ENCODE results near the gene OR11H7.
"Not testable (repeated sequence)": the region's sequence is repeated elsewhere in the genome, so short reads cannot be mapped to it uniquely, and the experiment has no call there.

The OR11H7 gene

GRCh38 chr14:20228681-20229080 is at the start of gene OR11H7:
Gene OR11H7 (plus strand): TSS chr14:20228981.
- no peak for DNase-seq (ENCODE audit: low read depth in 1 of 2, low spot score in 1 of 2)

- no peak for DNase-seq (ENCODE audit: low read depth in 1 of 2, low spot score in 1 of 2)
These were observed 49.6 kb upstream of the OR11H7 start for GRCh38 chr14:20179218-20179617.

GRCh38 chr14:20179880-20180279 is 48.9 kb upstream of the OR11H7 start:
- DNase-seq (ENCODE audit: low read depth in 1 of 2, low spot score in 1 of 2) = no peak

- no peak for DNase-seq (ENCODE audit: low read depth in 1 of 2, low spot score in 1 of 2)
These were observed 48.3 kb upstream of the OR11H7 start for GRCh38 chr14:20180486-20180885.

- DNase-seq (ENCODE audit: low read depth in 1 of 2, low spot score in 1 of 2) = no peak
These were observed 44.6 kb upstream of the OR11H7 start for GRCh38 chr14:20184181-20184580.

- DNase-seq (ENCODE audit: low read depth in 1 of 2, low spot score in 1 of 2) = no peak
These were observed 38.2 kb upstream of the OR11H7 start, which contains the start of gene OR11G2 for GRCh38 chr14:20190596-20190995. Gene OR11G2 (plus strand): TSS chr14:20190896. CDS start chr14:20197438, 6,542 bp downstream.

GRCh38 chr14:20191396-20191795 is 37.4 kb upstream of the OR11H7 start:
- DNase-seq (ENCODE audit: low read depth in 1 of 2, low spot score in 1 of 2) = no peak

- no peak for DNase-seq (ENCODE audit: low read depth in 1 of 2, low spot score in 1 of 2)
These were observed 34.7 kb upstream of the OR11H7 start for GRCh38 chr14:20194101-20194500.

GRCh38 chr14:20195170-20195569 is 33.6 kb upstream of the OR11H7 start:
- DNase-seq (ENCODE audit: low read depth in 1 of 2, low spot score in 1 of 2) = not testable (repeated sequence)

- no peak for DNase-seq (ENCODE audit: low read depth in 1 of 2, low spot score in 1 of 2)
These were observed 32.9 kb upstream of the OR11H7 start for GRCh38 chr14:20195911-20196310.

- no peak for DNase-seq (ENCODE audit: low read depth in 1 of 2, low spot score in 1 of 2)
These were observed 31.3 kb upstream of the OR11H7 start for GRCh38 chr14:20197459-20197858.

- no peak for DNase-seq (ENCODE audit: low read depth in 1 of 2, low spot score in 1 of 2)
These were observed 29.8 kb upstream of the OR11H7 start for GRCh38 chr14:20198991-20199390.

GRCh38 chr14:20204721-20205120 is 24.1 kb upstream of the OR11H7 start:
- DNase-seq (ENCODE audit: low read depth in 1 of 2, low spot score in 1 of 2) = no peak

- DNase-seq (ENCODE audit: low read depth in 1 of 2, low spot score in 1 of 2) = no peak
These were observed 19.2 kb upstream of the OR11H7 start for GRCh38 chr14:20209595-20209994.

GRCh38 chr14:20212406-20212805 is 16.4 kb upstream of the OR11H7 start:
- not testable (repeated sequence) for DNase-seq (ENCODE audit: low read depth in 1 of 2, low spot score in 1 of 2)

GRCh38 chr14:20215196-20215595 is 13.6 kb upstream of the OR11H7 start:
- no peak for DNase-seq (ENCODE audit: low read depth in 1 of 2, low spot score in 1 of 2)

GRCh38 chr14:20219033-20219432 is 9.7 kb upstream of the OR11H7 start:
- no peak for DNase-seq (ENCODE audit: low read depth in 1 of 2, low spot score in 1 of 2)

GRCh38 chr14:20223410-20223809 is 5.4 kb upstream of the OR11H7 start, which contains the start of gene OR11H6:
Gene OR11H6 (plus strand): TSS chr14:20223710. CDS start chr14:20223710, 0 bp downstream.
- no peak for DNase-seq (ENCODE audit: low read depth in 1 of 2, low spot score in 1 of 2)

- not testable (repeated sequence) for DNase-seq (ENCODE audit: low read depth in 1 of 2, low spot score in 1 of 2)
These were observed 6.6 kb downstream of the OR11H7 start for GRCh38 chr14:20235415-20235814.

- no peak for DNase-seq (ENCODE audit: low read depth in 1 of 2, low spot score in 1 of 2)
These were observed 19.0 kb downstream of the OR11H7 start for GRCh38 chr14:20247646-20248246.

GRCh38 chr14:20262642-20263128 is 33.9 kb downstream of the OR11H7 start:
- no peak for DNase-seq (ENCODE audit: low read depth in 1 of 2, low spot score in 1 of 2)

- not testable (repeated sequence) for DNase-seq (ENCODE audit: low read depth in 1 of 2, low spot score in 1 of 2)
These were observed 35.6 kb downstream of the OR11H7 start for GRCh38 chr14:20264361-20264760.

GRCh38 chr14:20274062-20274461 is 45.3 kb downstream of the OR11H7 start:
- no peak for DNase-seq (ENCODE audit: low read depth in 1 of 2, low spot score in 1 of 2)
